H1 (cell line): ENCODE measurements around the gene CBFA2T2. TPM values are rescaled to one million over a fixed set of nuclear protein-coding genes. Genes with fewer than 3 reads are reported as not detected.
"Not testable (repeated sequence)": the region's sequence is repeated elsewhere in the genome, so short reads cannot be mapped to it uniquely, and the experiment has no call there.

Experiments used
- CTCF ChIA-PET: fragments of 300-600 bp; sonication (Branson Sonifier 250); formaldehyde crosslinking; loops from one replicate; lab custom pipeline; 2021; ENCODE audit not compliant: partially characterized antibody; lab: Charles Lee
- POLR2A ChIA-PET: fragments of 300-600 bp; sonication (Branson Sonifier 250); formaldehyde crosslinking; loops from one replicate; lab custom pipeline; 2021; ENCODE audit warnings: inconsistent platforms; ENCODE audit not compliant: partially characterized antibody; lab: Charles Lee
- DNase-seq, 2 experiments: peaks; one replicate each; pipeline versions ENCODE4 v3.0.0 to v3.0.0-alpha.2; 2010 to 2022; ENCODE audit warnings: low spot score in 2 of 2, low read depth in 1 of 2, mixed read lengths in 1 of 2
- FAIRE-seq: peaks from 2 replicates; lab custom pipeline; 2011; peaks lifted over from hg19 to GRCh38; lab: Jason Lieb, UNC
- H2AFZ ChIP-seq: 2 replicates; pipeline ENCODE4 v1.8.1; 2012; ENCODE audit warnings: low read length, inconsistent platforms
- H2AK5ac ChIP-seq: 2 replicates; pipeline ENCODE4 v1.6.1; 2013; ENCODE audit warnings: low read depth, low read length
- H2BK120ac ChIP-seq: replicated peaks from 2 replicates; pipeline ENCODE3; 2013; ENCODE audit warnings: low read depth, low read length, inconsistent platforms
- H2BK12ac ChIP-seq: 2 replicates; pipeline ENCODE4 v1.6.1; 2013; ENCODE audit warnings: low read depth, low read length
- H2BK15ac ChIP-seq: 2 replicates; pipeline ENCODE4 v1.6.1; 2013; ENCODE audit warnings: low read length
- H2BK20ac ChIP-seq: 2 replicates; pipeline ENCODE4 v1.6.1; 2013; ENCODE audit warnings: low read length
- H2BK5ac ChIP-seq: 2 replicates; pipeline ENCODE4 v1.6.1; 2013; ENCODE audit warnings: low read depth, low read length
- H3K14ac ChIP-seq: 2 replicates; pipeline ENCODE4 v1.6.1; 2013; ENCODE audit warnings: inconsistent platforms; ENCODE audit not compliant: insufficient read length
- H3K18ac ChIP-seq: 2 replicates; pipeline ENCODE4 v1.6.1; 2013; ENCODE audit warnings: low read length; ENCODE audit errors: extremely low read depth
- H3K23ac ChIP-seq: 2 replicates; pipeline ENCODE4 v1.6.1; 2013; ENCODE audit warnings: inconsistent platforms; ENCODE audit not compliant: insufficient read length
- H3K23me2 ChIP-seq: 2 replicates; pipeline ENCODE4 v1.6.1; 2013; ENCODE audit warnings: low read depth, low read length
- H3K27ac ChIP-seq: 2 replicates; pipeline ENCODE4 v1.6.1; 2011; ENCODE audit warnings: low read depth, low read length, inconsistent platforms
- H3K27me3 ChIP-seq, 4 experiments: replicated peaks in 1 of 4; 1 replicate in 1 of 4; 2 replicates in 3 of 4; pipeline versions ENCODE4 v1.6.1 to v1.8.1; 2011 to 2013; ENCODE audit warnings: low read length in 3 of 4, mild to moderate bottlenecking in 3 of 4, inconsistent platforms in 2 of 4, mixed read lengths in 2 of 4, moderate library complexity in 1 of 4; ENCODE audit not compliant: control insufficient read depth in 3 of 4, insufficient read depth in 3 of 4; ENCODE audit errors: extremely low read depth in 1 of 4
- H3K36me3 ChIP-seq, 4 experiments: 2 replicates each; pipeline versions ENCODE4 v1.6.1 to v1.8.1; 2011 to 2013; ENCODE audit warnings: mild to moderate bottlenecking in 4 of 4, low read length in 3 of 4, moderate library complexity in 2 of 4, control low read depth in 1 of 4, inconsistent platforms in 1 of 4; ENCODE audit not compliant: insufficient read depth in 4 of 4, control insufficient read depth in 2 of 4
- H3K4ac ChIP-seq: replicated peaks from 2 replicates; pipeline ENCODE3; 2013; ENCODE audit warnings: low read length, low read depth, mixed read lengths, inconsistent platforms; ENCODE audit not compliant: insufficient read length
- H3K4me1 ChIP-seq, 4 experiments: replicated peaks in 1 of 4; 1 replicate in 1 of 4; 2 replicates in 3 of 4; pipeline versions ENCODE4 v1.6.1 to v1.8.1; 2011 to 2013; ENCODE audit warnings: low read length in 3 of 4, inconsistent platforms in 2 of 4, mixed read lengths in 1 of 4; ENCODE audit not compliant: insufficient read depth in 4 of 4, control insufficient read depth in 3 of 4
- H3K4me2 ChIP-seq, 2 experiments: 2 replicates each; pipeline versions ENCODE4 v1.6.1 to v1.8.1; 2011 to 2013; ENCODE audit warnings: low read depth in 2 of 2, low read length in 2 of 2, control low read depth in 1 of 2, inconsistent platforms in 1 of 2, mild to moderate bottlenecking in 1 of 2; ENCODE audit not compliant: insufficient read depth in 1 of 2
- H3K4me3 ChIP-seq, 4 experiments: fragments of 200-600, 300-600 bp in 1 of 4; sonication (generic), shearing (Covaris generic), sonication (Bioruptor Twin) in 1 of 4; 2 replicates each; pipeline versions ENCODE4 v1.5.1 to v1.8.1; 2011 to 2016; ENCODE audit warnings: low read length in 4 of 4, low read depth in 3 of 4, control low read depth in 2 of 4, inconsistent platforms in 2 of 4, mild to moderate bottlenecking in 2 of 4, mixed read lengths in 1 of 4, moderate library complexity in 1 of 4; ENCODE audit not compliant: insufficient read depth in 2 of 4; ENCODE audit errors: extremely low read depth in 1 of 4
- H3K56ac ChIP-seq: replicated peaks from 2 replicates; pipeline ENCODE3; 2013; ENCODE audit warnings: low read depth, mild to moderate bottlenecking, mixed read lengths, low read length, inconsistent platforms; ENCODE audit not compliant: insufficient read length
- H3K79me1 ChIP-seq: 2 replicates; pipeline ENCODE4 v1.6.1; 2013; ENCODE audit warnings: low read depth, low read length, control low read depth
- H3K79me2 ChIP-seq, 2 experiments: 2 replicates each; pipeline versions ENCODE4 v1.6.1 to v1.8.1; 2012 to 2013; ENCODE audit warnings: low read length in 2 of 2, mild to moderate bottlenecking in 2 of 2, inconsistent platforms in 1 of 2; ENCODE audit not compliant: insufficient read depth in 2 of 2, control insufficient read depth in 1 of 2
- H3K9ac ChIP-seq, 4 experiments: replicated peaks in 1 of 4; 1 replicate in 1 of 4; 2 replicates in 3 of 4; pipeline versions ENCODE4 v1.6.1 to v1.8.1; 2011 to 2013; ENCODE audit warnings: low read depth in 3 of 4, low read length in 3 of 4, control low read depth in 2 of 4, mild to moderate bottlenecking in 2 of 4, moderate library complexity in 2 of 4, inconsistent platforms in 1 of 4; ENCODE audit errors: extremely low read depth in 1 of 4
- H3K9me3 ChIP-seq, 2 experiments: 2 replicates each; pipeline versions ENCODE4 v1.6.1 to v1.8.1; 2012 to 2013; ENCODE audit warnings: mild to moderate bottlenecking in 2 of 2, moderate library complexity in 2 of 2, control low read depth in 1 of 2, inconsistent platforms in 1 of 2, low read depth in 1 of 2, low read length in 1 of 2, mixed read lengths in 1 of 2; ENCODE audit not compliant: insufficient read depth in 2 of 2
- H4K20me1 ChIP-seq, 2 experiments: replicated peaks in 1 of 2; 2 replicates each; pipeline versions ENCODE3 to v1.8.1; 2011 to 2013; ENCODE audit warnings: inconsistent platforms in 2 of 2, low read length in 2 of 2, mild to moderate bottlenecking in 1 of 2; ENCODE audit not compliant: insufficient read depth in 2 of 2, control insufficient read depth in 1 of 2
- H4K5ac ChIP-seq: 2 replicates; pipeline ENCODE4 v1.6.1; 2013; ENCODE audit warnings: low read length, low read depth, mixed read lengths, inconsistent platforms; ENCODE audit not compliant: insufficient read length
- H4K8ac ChIP-seq: 2 replicates; pipeline ENCODE4 v1.8.0; 2013; ENCODE audit warnings: mild to moderate bottlenecking, moderate library complexity, low read length, inconsistent platforms; ENCODE audit not compliant: insufficient read depth; ENCODE audit errors: extremely low read depth
- H4K91ac ChIP-seq: replicated peaks from 2 replicates; pipeline ENCODE3; 2013; ENCODE audit warnings: low read length, mixed read lengths, inconsistent platforms; ENCODE audit not compliant: insufficient read length
- WGBS, 2 experiments: shearing (Covaris generic) in 1 of 2; methylation state at CpG; one replicate each; pipeline versions ENCODE4 v1.1.6 to v1.1.7; 2013 to 2015; ENCODE audit warnings: low lambda C conversion rate in 2 of 2, mixed read lengths in 2 of 2, inconsistent platforms in 1 of 2, low coverage in 1 of 2, missing lambda C conversion rate in 1 of 2; ENCODE audit not compliant: insufficient replicate concordance in 2 of 2, insufficient coverage in 1 of 2, insufficient read length in 1 of 2; ENCODE audit errors: extremely low coverage in 1 of 2, missing lambda C conversion rate in 1 of 2; 5-methylcytosine and 5-hydroxymethylcytosine counted together
- polyA plus RNA-seq, 7 experiments: library from polyadenylated mRNA; depleted of rRNA in 3 of 7; stranded (reverse) in 5 of 7; unstranded in 2 of 7; fragments of >200 nt in 5 of 7; fragments of 200-250 nt in 2 of 7; gene quantifications; 1 replicate in 5 of 7; 2 replicates in 1 of 7; 4 replicates in 1 of 7; pipeline versions ENCODE4 v1.2.1 to v1.2.3, GENCODE V29; 2011 to 2013; ENCODE audit warnings: missing spikeins in 2 of 7, mixed read lengths in 2 of 7
- total RNA-seq: library from RNA; stranded (reverse); fragmentation: NEBNext Ultra II Directional; extraction: Animal tissue kit (Norgen Biotek cat#: 25700); gene quantifications from 2 replicates; pipeline ENCODE4 v1.2.1, GENCODE V29; 2021

The CBFA2T2 gene
- total and polyA plus RNA-seq, 2 of the 8 experiments (the other 6 are each of a cell fraction or from before 2014, with no cell fraction given), result 11.6 to 12.9 TPM

DNA sequence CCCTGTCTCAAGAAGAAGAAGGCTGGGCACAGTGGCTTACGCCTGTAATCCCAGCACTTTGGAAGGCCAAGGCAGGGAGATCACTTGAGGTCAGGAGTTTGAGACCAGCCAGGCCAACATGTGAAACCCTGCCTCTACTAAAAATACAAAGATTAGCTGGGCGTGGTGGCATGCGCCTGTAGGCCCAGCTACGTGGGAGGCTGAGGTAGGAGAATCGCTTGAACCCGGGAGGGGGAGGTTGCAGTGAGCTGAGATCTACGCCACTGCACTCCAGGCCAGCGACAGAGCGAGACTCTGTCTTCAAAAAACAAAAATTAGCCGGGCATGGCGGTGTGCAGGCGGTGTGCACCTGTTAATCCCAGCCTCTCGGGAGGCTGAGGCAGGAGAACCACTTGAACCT, 22.0 kb downstream of the CBFA2T2 start:
- H3K4ac ChIP-seq, H2BK15ac ChIP-seq, H3K4me2 ChIP-seq, H2BK20ac ChIP-seq, H2BK12ac ChIP-seq, H3K79me2 ChIP-seq, H3K9me3 ChIP-seq, H3K14ac ChIP-seq, FAIRE-seq, H3K36me3 ChIP-seq, DNase-seq, H3K56ac ChIP-seq, H2AFZ ChIP-seq, H3K4me1 ChIP-seq, H4K91ac ChIP-seq, H4K20me1 ChIP-seq, H4K5ac ChIP-seq, H3K18ac ChIP-seq, H2BK5ac ChIP-seq, H2BK120ac ChIP-seq, H3K79me1 ChIP-seq, H3K27me3 ChIP-seq, H3K23me2 ChIP-seq, H3K4me3 ChIP-seq, H4K8ac ChIP-seq, H2AK5ac ChIP-seq, H3K23ac ChIP-seq, H3K9ac ChIP-seq, H3K27ac ChIP-seq: not testable (repeated sequence)
- 95% methylated on average over 13 of the region's 13 CpGs; no CpG with 5 or more reads in 1 of the 2 experiments for WGBS, 2 experiments
- POLR2A ChIA-PET, result interaction anchor here (0.6 kb wide), 1 partner anchor 93 kb away, joined by 3 read pairs; no protein-coding TSS in a partner anchor
- CTCF ChIA-PET, result interaction anchor here (1.0 to 1.2 kb wide), 2 partner anchors 54 to 89 kb away, joined by 3 read pairs; no protein-coding TSS in a partner anchor
